Stimulated activated CD4-positive, alpha-beta T cell treated with anti-CD3 and anti-CD28 coated beads, Interleukin-2, amount 100 ng/mL, for 48 hours (primary cell): ENCODE measurements around the gene FRAT1.

Experiments used
- DNase-seq, 2 donors: peaks; one replicate each; pipeline ENCODE4 v3.0.0-alpha.2; 2020

FRAT1 gene

DNA sequence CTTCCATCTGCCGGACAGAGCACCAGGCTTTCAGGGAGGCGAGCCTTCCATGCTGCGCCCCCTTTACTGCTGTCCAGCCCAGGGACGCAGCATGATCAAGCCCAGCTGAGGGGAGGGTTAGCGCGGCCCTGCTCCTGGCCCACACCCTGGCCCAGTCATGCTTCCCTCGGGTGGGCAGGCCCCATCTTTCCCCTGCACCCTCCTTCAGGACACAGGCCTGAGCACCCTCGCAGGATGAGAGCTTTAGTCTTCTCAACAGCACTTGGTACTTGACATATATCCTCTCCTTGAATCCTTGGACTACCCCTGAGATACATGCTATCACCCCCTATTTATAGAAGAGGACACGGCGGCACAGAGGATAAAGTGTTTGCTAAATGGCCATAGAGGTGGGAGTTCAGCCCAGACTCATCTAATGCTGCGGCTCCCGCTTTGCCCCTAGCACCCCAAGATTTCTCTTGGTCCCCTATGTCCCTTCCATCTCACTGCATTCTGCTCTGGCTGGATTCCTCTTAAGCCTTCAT lies 48.1 kb downstream of the FRAT1 start:
- DNase-seq: no peak
